GM23338 (cell line): ENCODE data around the gene MOB3B. TPM values are rescaled to one million over a fixed set of nuclear protein-coding genes. Genes with fewer than 3 reads are reported as not detected.

Experiments used
- ATAC-seq: fragments of 200-7000 bp; cut with Tn5 transposase; 3 replicates; pipeline ENCODE4 v1.9.1; 2020
- DNase-seq: peaks from one replicate; pipeline ENCODE4 v3.0.0-alpha.2; 2015; ENCODE audit warnings: low spot score
- H2AFZ ChIP-seq: fragments of 200-600 bp; sonication (generic); 2 replicates; pipeline ENCODE4 v1.8.0; 2016; ENCODE audit warnings: antibody characterized with exemption, mild to moderate bottlenecking, moderate library complexity
- H3F3A ChIP-seq: fragments of 200-600 bp; sonication (generic); replicated peaks from 2 replicates; pipeline ENCODE4 v1.8.0; 2017; ENCODE audit warnings: antibody characterized with exemption, mixed run types, low read depth
- H3K27ac ChIP-seq: fragments of 200-600 bp; sonication (generic); 2 replicates; pipeline ENCODE4 v1.6.1; 2016; ENCODE audit warnings: low read depth
- H3K27me3 ChIP-seq: fragments of 200-600 bp; sonication (generic); 2 replicates; pipeline ENCODE4 v1.8.0; 2016; ENCODE audit warnings: mild to moderate bottlenecking, mixed run types, moderate library complexity; ENCODE audit not compliant: insufficient read depth
- H3K36me3 ChIP-seq: fragments of 200-600 bp; sonication (generic); 2 replicates; pipeline ENCODE4 v1.8.0; 2016; ENCODE audit warnings: mild to moderate bottlenecking; ENCODE audit not compliant: insufficient read depth
- H3K4me1 ChIP-seq: fragments of 200-600 bp; sonication (generic); 2 replicates; pipeline ENCODE4 v1.8.0; 2016; ENCODE audit warnings: mild to moderate bottlenecking, moderate library complexity; ENCODE audit not compliant: insufficient read depth
- H3K4me2 ChIP-seq: fragments of 200-600 bp; sonication (generic); 2 replicates; pipeline ENCODE4 v1.7.1; 2017; ENCODE audit warnings: mixed run types
- H3K4me3 ChIP-seq: fragments of 200-600 bp; sonication (generic); 2 replicates; pipeline ENCODE4 v1.6.1; 2016; ENCODE audit warnings: mixed run types
- H3K79me2 ChIP-seq: fragments of 200-600 bp; sonication (generic); replicated peaks from 2 replicates; pipeline ENCODE4 v1.8.0; 2017; ENCODE audit warnings: mild to moderate bottlenecking; ENCODE audit not compliant: insufficient read depth
- H3K9me2 ChIP-seq: fragments of 200-600 bp; sonication (generic); 2 replicates; pipeline ENCODE4 v1.8.0; 2017; ENCODE audit not compliant: insufficient read depth
- H4K20me1 ChIP-seq: fragments of 200-600 bp; sonication (generic); replicated peaks from 2 replicates; pipeline ENCODE4 v1.8.0; 2017; ENCODE audit warnings: mild to moderate bottlenecking; ENCODE audit not compliant: insufficient read depth
- H3K27ac Mint-ChIP-seq: 2 replicates; pipeline ENCODE4 v1.8.0; 2020; ENCODE audit warnings: inconsistent platforms, mild to moderate bottlenecking, moderate library complexity, mixed read lengths
- H3K27me3 Mint-ChIP-seq: 3 replicates; pipeline ENCODE4 v1.8.0; 2022; ENCODE audit warnings: low read depth, mild to moderate bottlenecking, moderate library complexity, mixed read lengths, inconsistent platforms; ENCODE audit not compliant: insufficient read depth, poor library complexity
- H3K36me3 Mint-ChIP-seq: 3 replicates; pipeline ENCODE4 v1.8.0; 2021; ENCODE audit warnings: low read depth, mild to moderate bottlenecking, inconsistent platforms, moderate library complexity, mixed read lengths
- H3K4me1 Mint-ChIP-seq: 3 replicates; pipeline ENCODE4 v1.8.0; 2020; ENCODE audit warnings: mild to moderate bottlenecking, inconsistent platforms, mixed read lengths
- H3K4me3 Mint-ChIP-seq: 3 replicates; pipeline ENCODE4 v1.8.0; 2021; ENCODE audit warnings: moderate library complexity, mild to moderate bottlenecking, inconsistent platforms, mixed read lengths
- H3K9me3 Mint-ChIP-seq: 3 replicates; pipeline ENCODE4 v1.8.0; 2020; ENCODE audit warnings: moderate library complexity, mild to moderate bottlenecking, inconsistent platforms, mixed read lengths
- CREB1 ChIP-seq: fragments of 250-450 bp; sonication (Bioruptor Pico); IDR thresholded peaks from 2 replicates; pipeline ENCODE4 v1.5.0; 2020; ENCODE audit warnings: low read depth, mild to moderate bottlenecking, moderate library complexity
- EZH2 ChIP-seq: fragments of 200-600 bp; sonication (generic); IDR thresholded peaks from one replicate; pipeline ENCODE4 v1.8.0; 2017; ENCODE audit warnings: antibody characterized with exemption, mild to moderate bottlenecking, low read depth; ENCODE audit not compliant: unreplicated experiment
- EZH2phosphoT487 ChIP-seq: fragments of 200-600 bp; sonication (generic); IDR thresholded peaks from one replicate; pipeline ENCODE4 v1.8.1; 2018; ENCODE audit warnings: antibody characterized with exemption; ENCODE audit not compliant: unreplicated experiment
- JUNB ChIP-seq: IDR thresholded peaks from one replicate; pipeline ENCODE4 v1.6.1; 2016; ENCODE audit warnings: antibody characterized with exemption; ENCODE audit not compliant: unreplicated experiment
- NANOG ChIP-seq: IDR thresholded peaks from 2 replicates; pipeline ENCODE4 v1.6.1; 2016; ENCODE audit warnings: antibody characterized with exemption, borderline replicate concordance
- POLR2AphosphoS5 ChIP-seq: IDR thresholded peaks from 2 replicates; pipeline ENCODE4 v1.6.1; 2016; ENCODE audit warnings: antibody characterized with exemption, low read depth
- STAT1 ChIP-seq: IDR thresholded peaks from one replicate; pipeline ENCODE4 v1.6.1; 2016; ENCODE audit warnings: antibody characterized with exemption; ENCODE audit not compliant: unreplicated experiment
- polyA plus RNA-seq: library from polyadenylated mRNA; unstranded; fragments of >200 nt; fragmentation: Nextera tagmentation; extraction: Ambion mirVana; gene quantifications from 2 replicates; pipeline ENCODE4 v1.2.1, GENCODE V29; 2016
- total RNA-seq: library from RNA; depleted of rRNA; stranded (reverse); fragments of >200 nt; shearing (Covaris generic); gene quantifications from 2 replicates; pipeline ENCODE4 v1.2.3, GENCODE V29; 2014
- TF ChIP-seq, protein P1 (sequence below): IDR thresholded peaks from one replicate; pipeline ENCODE4 v1.6.1; 2018; ENCODE audit warnings: antibody characterized with exemption; ENCODE audit not compliant: unreplicated experiment
- TF ChIP-seq, protein P2 (sequence below): IDR thresholded peaks from 2 replicates; pipeline ENCODE4 v1.6.1; 2016; ENCODE audit warnings: antibody characterized with exemption
- TF ChIP-seq, protein P3 (sequence below): fragments of 250-450 bp; sonication (Bioruptor Pico); IDR thresholded peaks from 2 replicates; pipeline ENCODE4 v1.5.0; 2020; ENCODE audit warnings: mild to moderate bottlenecking, moderate library complexity

The MOB3B gene
- total and polyA plus RNA-seq, 2 experiments from 2014 or later = 7.6 to 12.1 TPM

DNA sequence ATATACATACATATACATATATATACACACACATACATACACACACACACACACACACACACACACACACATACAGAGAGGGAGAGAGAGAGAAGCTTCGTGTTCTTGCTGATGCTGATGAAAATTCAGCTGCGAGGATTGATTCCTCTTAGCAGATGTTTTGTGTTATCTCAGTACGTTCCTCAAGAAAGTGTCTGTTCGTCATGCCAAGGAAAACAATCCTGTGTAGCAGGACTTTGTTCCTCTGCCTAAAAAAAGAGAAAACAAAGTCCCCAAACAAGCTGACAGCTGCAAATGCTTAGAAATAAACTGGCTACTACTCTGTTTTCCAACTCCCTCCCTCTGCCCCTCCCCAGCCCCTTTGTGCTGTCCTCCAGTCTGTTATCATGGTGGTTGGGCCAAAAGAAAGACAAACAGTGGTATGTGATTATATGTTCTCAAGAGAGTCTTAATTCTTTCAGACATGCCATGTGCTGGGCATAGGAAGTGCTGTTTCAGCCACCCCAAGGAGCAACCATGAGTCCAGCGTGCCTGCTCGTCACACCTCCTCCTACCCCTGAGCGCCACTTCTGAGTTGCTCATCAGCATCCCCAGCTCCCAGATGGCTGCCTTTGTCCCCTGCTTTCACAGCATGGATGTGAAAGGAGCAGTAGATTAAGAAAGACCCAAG, 161.2 kb downstream of the MOB3B start:
- peaks cover 8% of the 10 kb centered on the region for H3K9me2 ChIP-seq
- peak overlapping the region; percentile 85 for H3K27ac Mint-ChIP-seq
- DNase-seq = no peak
- no peak for TF ChIP-seq JUNB
- TF ChIP-seq POLR2AphosphoS5 = no peak
- TF ChIP-seq, protein P1, sequence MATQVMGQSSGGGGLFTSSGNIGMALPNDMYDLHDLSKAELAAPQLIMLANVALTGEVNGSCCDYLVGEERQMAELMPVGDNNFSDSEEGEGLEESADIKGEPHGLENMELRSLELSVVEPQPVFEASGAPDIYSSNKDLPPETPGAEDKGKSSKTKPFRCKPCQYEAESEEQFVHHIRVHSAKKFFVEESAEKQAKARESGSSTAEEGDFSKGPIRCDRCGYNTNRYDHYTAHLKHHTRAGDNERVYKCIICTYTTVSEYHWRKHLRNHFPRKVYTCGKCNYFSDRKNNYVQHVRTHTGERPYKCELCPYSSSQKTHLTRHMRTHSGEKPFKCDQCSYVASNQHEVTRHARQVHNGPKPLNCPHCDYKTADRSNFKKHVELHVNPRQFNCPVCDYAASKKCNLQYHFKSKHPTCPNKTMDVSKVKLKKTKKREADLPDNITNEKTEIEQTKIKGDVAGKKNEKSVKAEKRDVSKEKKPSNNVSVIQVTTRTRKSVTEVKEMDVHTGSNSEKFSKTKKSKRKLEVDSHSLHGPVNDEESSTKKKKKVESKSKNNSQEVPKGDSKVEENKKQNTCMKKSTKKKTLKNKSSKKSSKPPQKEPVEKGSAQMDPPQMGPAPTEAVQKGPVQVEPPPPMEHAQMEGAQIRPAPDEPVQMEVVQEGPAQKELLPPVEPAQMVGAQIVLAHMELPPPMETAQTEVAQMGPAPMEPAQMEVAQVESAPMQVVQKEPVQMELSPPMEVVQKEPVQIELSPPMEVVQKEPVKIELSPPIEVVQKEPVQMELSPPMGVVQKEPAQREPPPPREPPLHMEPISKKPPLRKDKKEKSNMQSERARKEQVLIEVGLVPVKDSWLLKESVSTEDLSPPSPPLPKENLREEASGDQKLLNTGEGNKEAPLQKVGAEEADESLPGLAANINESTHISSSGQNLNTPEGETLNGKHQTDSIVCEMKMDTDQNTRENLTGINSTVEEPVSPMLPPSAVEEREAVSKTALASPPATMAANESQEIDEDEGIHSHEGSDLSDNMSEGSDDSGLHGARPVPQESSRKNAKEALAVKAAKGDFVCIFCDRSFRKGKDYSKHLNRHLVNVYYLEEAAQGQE = no peak
- no peak for TF ChIP-seq NANOG
- TF ChIP-seq EZH2 = no peak
- no peak for TF ChIP-seq CREB1
- no peaks in the 10 kb centered on the region for H3K9me3 Mint-ChIP-seq
- no peak overlapping the region for H2AFZ ChIP-seq
- no peaks in the 10 kb centered on the region for H3K79me2 ChIP-seq
- peak overlapping the region; percentile 61 for H3K4me2 ChIP-seq
- H3K4me1 ChIP-seq = peaks cover 69% of the 10 kb centered on the region
- H3K36me3 Mint-ChIP-seq = 0 out of 3 replicates have a peak, but pooled peaks cover 6% of the 10 kb centered on the region
- no peaks in the 10 kb centered on the region for H4K20me1 ChIP-seq
- no peaks in the 10 kb centered on the region for H3K27me3 ChIP-seq
- H3K4me3 Mint-ChIP-seq = no peak overlapping the region; the same call in 2 of the 3 replicates
- H3K27me3 Mint-ChIP-seq = peaks cover 14% of the 10 kb centered on the region
- H3K36me3 ChIP-seq = no peaks in the 10 kb centered on the region
- ATAC-seq = no peak; the same call in 2 of the 3 replicates
- H3F3A ChIP-seq = no peaks in the 10 kb centered on the region
- peak overlapping the region; percentile 78; the same call in 1 of the 2 replicates for H3K27ac ChIP-seq
- H3K4me3 ChIP-seq = no peak overlapping the region
- H3K4me1 Mint-ChIP-seq = peaks cover 73% of the 10 kb centered on the region

DNA sequence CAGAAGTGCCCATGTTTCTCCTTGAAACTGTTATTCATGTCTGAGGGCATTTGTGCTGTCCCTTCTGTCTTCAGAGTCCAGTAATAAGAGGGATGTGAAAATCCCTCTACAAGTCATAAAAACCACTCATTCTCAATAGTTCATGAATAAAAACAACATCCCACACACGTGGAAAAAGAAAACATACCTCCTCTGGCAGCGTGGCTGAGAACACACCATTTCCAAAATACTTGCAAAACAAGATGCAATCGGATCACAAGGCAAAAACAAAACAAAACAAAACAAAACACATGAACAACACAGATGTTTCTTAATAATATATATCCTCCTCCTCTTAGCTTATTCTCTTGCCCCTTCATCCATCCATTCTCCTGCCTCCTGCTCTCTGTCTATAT, 161.7 kb downstream of the MOB3B start:
- peaks cover 14% of the 10 kb centered on the region for H3K27me3 Mint-ChIP-seq
- Histone ChIP-seq H4K20me1 (no peaks in the 10 kb centered on the region), H3K27ac (no peak overlapping the region), H3K9me2 (peaks cover 8% of the 10 kb centered on the region), H3F3A (no peaks in the 10 kb centered on the region), H3K4me1 (peaks cover 69% of the 10 kb centered on the region), H3K4me3 (no peak overlapping the region), H3K79me2 (no peaks in the 10 kb centered on the region), H3K36me3 (no peaks in the 10 kb centered on the region), H2AFZ (no peak overlapping the region), H3K27me3 (no peaks in the 10 kb centered on the region), H3K4me2 (peak overlapping the region; percentile 68)
- H3K4me3 Mint-ChIP-seq = no peak overlapping the region; the same call in 2 of the 3 replicates
- peaks cover 75% of the 10 kb centered on the region for H3K4me1 Mint-ChIP-seq
- no peak overlapping the region; the same call in 1 of the 2 replicates for H3K27ac Mint-ChIP-seq
- H3K36me3 Mint-ChIP-seq = 0 out of 3 replicates have a peak, but pooled peaks cover 6% of the 10 kb centered on the region
- DNase-seq = no peak
- H3K9me3 Mint-ChIP-seq = no peaks in the 10 kb centered on the region
- ATAC-seq = no peak
- TF ChIP-seq, protein P2, sequence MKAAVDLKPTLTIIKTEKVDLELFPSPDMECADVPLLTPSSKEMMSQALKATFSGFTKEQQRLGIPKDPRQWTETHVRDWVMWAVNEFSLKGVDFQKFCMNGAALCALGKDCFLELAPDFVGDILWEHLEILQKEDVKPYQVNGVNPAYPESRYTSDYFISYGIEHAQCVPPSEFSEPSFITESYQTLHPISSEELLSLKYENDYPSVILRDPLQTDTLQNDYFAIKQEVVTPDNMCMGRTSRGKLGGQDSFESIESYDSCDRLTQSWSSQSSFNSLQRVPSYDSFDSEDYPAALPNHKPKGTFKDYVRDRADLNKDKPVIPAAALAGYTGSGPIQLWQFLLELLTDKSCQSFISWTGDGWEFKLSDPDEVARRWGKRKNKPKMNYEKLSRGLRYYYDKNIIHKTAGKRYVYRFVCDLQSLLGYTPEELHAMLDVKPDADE = no peak
- TF ChIP-seq EZH2phosphoT487 = no peak
- TF ChIP-seq JUNB = no peak
- no peak for TF ChIP-seq NANOG
- no peak for TF ChIP-seq CREB1
- no peak for TF ChIP-seq POLR2AphosphoS5
- TF ChIP-seq, protein P3, sequence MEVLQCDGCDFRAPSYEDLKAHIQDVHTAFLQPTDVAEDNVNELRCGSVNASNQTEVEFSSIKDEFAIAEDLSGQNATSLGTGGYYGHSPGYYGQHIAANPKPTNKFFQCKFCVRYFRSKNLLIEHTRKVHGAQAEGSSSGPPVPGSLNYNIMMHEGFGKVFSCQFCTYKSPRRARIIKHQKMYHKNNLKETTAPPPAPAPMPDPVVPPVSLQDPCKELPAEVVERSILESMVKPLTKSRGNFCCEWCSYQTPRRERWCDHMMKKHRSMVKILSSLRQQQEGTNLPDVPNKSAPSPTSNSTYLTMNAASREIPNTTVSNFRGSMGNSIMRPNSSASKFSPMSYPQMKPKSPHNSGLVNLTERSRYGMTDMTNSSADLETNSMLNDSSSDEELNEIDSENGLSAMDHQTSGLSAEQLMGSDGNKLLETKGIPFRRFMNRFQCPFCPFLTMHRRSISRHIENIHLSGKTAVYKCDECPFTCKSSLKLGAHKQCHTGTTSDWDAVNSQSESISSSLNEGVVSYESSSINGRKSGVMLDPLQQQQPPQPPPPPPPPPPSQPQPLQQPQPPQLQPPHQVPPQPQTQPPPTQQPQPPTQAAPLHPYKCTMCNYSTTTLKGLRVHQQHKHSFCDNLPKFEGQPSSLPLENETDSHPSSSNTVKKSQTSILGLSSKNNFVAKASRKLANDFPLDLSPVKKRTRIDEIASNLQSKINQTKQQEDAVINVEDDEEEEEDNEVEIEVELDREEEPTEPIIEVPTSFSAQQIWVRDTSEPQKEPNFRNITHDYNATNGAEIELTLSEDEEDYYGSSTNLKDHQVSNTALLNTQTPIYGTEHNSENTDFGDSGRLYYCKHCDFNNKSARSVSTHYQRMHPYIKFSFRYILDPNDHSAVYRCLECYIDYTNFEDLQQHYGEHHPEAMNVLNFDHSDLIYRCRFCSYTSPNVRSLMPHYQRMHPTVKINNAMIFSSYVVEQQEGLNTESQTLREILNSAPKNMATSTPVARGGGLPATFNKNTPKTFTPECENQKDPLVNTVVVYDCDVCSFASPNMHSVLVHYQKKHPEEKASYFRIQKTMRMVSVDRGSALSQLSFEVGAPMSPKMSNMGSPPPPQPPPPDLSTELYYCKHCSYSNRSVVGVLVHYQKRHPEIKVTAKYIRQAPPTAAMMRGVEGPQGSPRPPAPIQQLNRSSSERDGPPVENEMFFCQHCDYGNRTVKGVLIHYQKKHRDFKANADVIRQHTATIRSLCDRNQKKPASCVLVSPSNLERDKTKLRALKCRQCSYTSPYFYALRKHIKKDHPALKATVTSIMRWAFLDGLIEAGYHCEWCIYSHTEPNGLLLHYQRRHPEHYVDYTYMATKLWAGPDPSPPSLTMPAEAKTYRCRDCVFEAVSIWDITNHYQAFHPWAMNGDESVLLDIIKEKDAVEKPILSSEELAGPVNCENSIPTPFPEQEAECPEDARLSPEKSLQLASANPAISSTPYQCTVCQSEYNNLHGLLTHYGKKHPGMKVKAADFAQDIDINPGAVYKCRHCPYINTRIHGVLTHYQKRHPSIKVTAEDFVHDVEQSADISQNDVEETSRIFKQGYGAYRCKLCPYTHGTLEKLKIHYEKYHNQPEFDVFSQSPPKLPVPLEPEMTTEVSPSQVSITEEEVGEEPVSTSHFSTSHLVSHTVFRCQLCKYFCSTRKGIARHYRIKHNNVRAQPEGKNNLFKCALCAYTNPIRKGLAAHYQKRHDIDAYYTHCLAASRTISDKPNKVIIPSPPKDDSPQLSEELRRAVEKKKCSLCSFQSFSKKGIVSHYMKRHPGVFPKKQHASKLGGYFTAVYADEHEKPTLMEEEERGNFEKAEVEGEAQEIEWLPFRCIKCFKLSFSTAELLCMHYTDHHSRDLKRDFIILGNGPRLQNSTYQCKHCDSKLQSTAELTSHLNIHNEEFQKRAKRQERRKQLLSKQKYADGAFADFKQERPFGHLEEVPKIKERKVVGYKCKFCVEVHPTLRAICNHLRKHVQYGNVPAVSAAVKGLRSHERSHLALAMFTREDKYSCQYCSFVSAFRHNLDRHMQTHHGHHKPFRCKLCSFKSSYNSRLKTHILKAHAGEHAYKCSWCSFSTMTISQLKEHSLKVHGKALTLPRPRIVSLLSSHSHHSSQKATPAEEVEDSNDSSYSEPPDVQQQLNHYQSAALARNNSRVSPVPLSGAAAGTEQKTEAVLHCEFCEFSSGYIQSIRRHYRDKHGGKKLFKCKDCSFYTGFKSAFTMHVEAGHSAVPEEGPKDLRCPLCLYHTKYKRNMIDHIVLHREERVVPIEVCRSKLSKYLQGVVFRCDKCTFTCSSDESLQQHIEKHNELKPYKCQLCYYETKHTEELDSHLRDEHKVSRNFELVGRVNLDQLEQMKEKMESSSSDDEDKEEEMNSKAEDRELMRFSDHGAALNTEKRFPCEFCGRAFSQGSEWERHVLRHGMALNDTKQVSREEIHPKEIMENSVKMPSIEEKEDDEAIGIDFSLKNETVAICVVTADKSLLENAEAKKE (CRISPR knock-in tag) = no peak
- TF ChIP-seq STAT1 = no peak
